Stomach (tissue), 9 donors: ENCODE results near the gene DPT. TPM values are rescaled to one million over a fixed set of nuclear protein-coding genes. Genes with fewer than 3 reads are reported as not detected.

Experiments
- DNase-seq, 2 donors: peaks; one replicate each; pipeline versions ENCODE4 v3.0.0 to v3.0.0-alpha.2; 2013 to 2019
- H3K27ac ChIP-seq, 5 donors: fragments of 200-600 bp in 4 of 5; sonication (generic) in 4 of 5; one replicate each; pipeline ENCODE4 v1.5.1; 2013 to 2019; ENCODE audit warnings: mild to moderate bottlenecking in 1 of 5, moderate library complexity in 1 of 5
- H3K27me3 ChIP-seq, 3 donors: fragments of 200-600 bp; sonication (generic); one replicate each; pipeline ENCODE4 v1.5.1; 2017 to 2019; ENCODE audit warnings: mixed run types in 1 of 3
- H3K36me3 ChIP-seq, 4 donors: fragments of 200-600 bp; sonication (generic); 1 replicate in 3 of 4; 2 replicates in 1 of 4; pipeline ENCODE4 v1.5.1; 2016 to 2019
- H3K4me1 ChIP-seq, 4 donors: fragments of 200-600 bp; sonication (generic); one replicate each; pipeline ENCODE4 v1.5.1; 2016 to 2019
- H3K4me3 ChIP-seq, 4 donors: fragments of 200-600 bp; sonication (generic) in 3 of 4; one replicate each; pipeline ENCODE4 v1.5.1; 2016 to 2019; ENCODE audit warnings: mild to moderate bottlenecking in 1 of 4
- H3K9me3 ChIP-seq, 4 donors: fragments of 200-600 bp; sonication (generic); one replicate each; pipeline ENCODE4 v1.5.1; 2016 to 2019
- CTCF ChIP-seq, 7 experiments: fragments of 450-650 bp in 4 of 7; fragments of 200-600 bp in 3 of 7; sonication (generic) in 3 of 7; IDR thresholded peaks; one replicate each; pipeline ENCODE4 v1.5.1; 2016 to 2019; ENCODE audit warnings: antibody characterized with exemption in 7 of 7, control low read depth in 2 of 7, mild to moderate bottlenecking in 1 of 7
- EP300 ChIP-seq: sonication (generic); formaldehyde crosslinking; IDR thresholded peaks from one replicate; pipeline ENCODE4 v1.6.1; 2017; ENCODE audit warnings: antibody characterized with exemption
- POLR2A ChIP-seq, 4 donors: fragments of 450-650 bp; IDR thresholded peaks; one replicate each; pipeline ENCODE4 v1.6.1; 2016; ENCODE audit warnings: antibody characterized with exemption in 4 of 4, control low read depth in 2 of 4, mild to moderate bottlenecking in 1 of 4, moderate library complexity in 1 of 4
- POLR2AphosphoS5 ChIP-seq, 3 donors: sonication (generic); formaldehyde crosslinking; IDR thresholded peaks; one replicate each; pipeline ENCODE4 v1.6.1; 2016; ENCODE audit warnings: antibody characterized with exemption in 3 of 3
- WGBS, 5 donors: extraction: QIAGEN DNeasy Blood & Tissue Kit in 3 of 5; methylation state at CpG; one replicate each; pipeline versions ENCODE4 v1.1.5 to v1.1.7; 2013 to 2018; 5-methylcytosine and 5-hydroxymethylcytosine counted together
- intact Hi-C: fragments of 100-400 bp; cut with DNase I; formaldehyde crosslinking; loops from one replicate; pipeline ENCODE4 v1.15.1; 2023; ENCODE audit warnings: low total_unique reads
- polyA plus RNA-seq, 3 donors: library from polyadenylated mRNA; stranded (reverse); fragments of 200-250 nt; gene quantifications; one replicate each; pipeline ENCODE4 v1.2.3, GENCODE V29; 2013
- total RNA-seq, 5 donors: library from RNA; depleted of rRNA; stranded (reverse); fragments of >200 nt; gene quantifications; one replicate each; pipeline versions ENCODE4 v1.1.0 to v1.2.3, GENCODE V29; 2014 to 2016
- donor health status: healthy with polysubstance abuse.
- donor health status: Bipolar disorder and iron deficiency.
- donor health status: healthy.

The DPT gene
- total and polyA plus RNA-seq, 8 donors = 20.1 to 86.7 (median 47.1) TPM

GRCh38 chr1:168676861-168677260 lies 52.1 kb downstream of the DPT start:
- Histone ChIP-seq H3K4me3 (no peak overlapping the region), H3K27ac (no peak overlapping the region), H3K27me3 (no peaks in the 10 kb centered on the region), H3K9me3 (peaks cover 0 to 7% (median 0%) of the 10 kb centered on the region in 4 donors), H3K36me3 (no peaks in the 10 kb centered on the region), H3K4me1 (no peaks in the 10 kb centered on the region)
- no peak for DNase-seq
- TF ChIP-seq POLR2A (IDR thresholded peaks at IDR 0.05) (no peak), EP300 (no peak), CTCF (IDR thresholded peaks at IDR 0.05) (no peak), POLR2AphosphoS5 (IDR thresholded peaks at IDR 0.05) (no peak)
- intact Hi-C loops = no loop called here
- WGBS, 5 donors = 88 to 100% (median 91%) methylated on average over 1 of the region's 1 CpG

GRCh38 chr1:168676029-168676812 lies 52.8 kb downstream of the DPT start:
- no peak overlapping the region for H3K4me3 ChIP-seq
- no peaks in the 10 kb centered on the region for H3K36me3 ChIP-seq
- H3K27ac ChIP-seq = no peak overlapping the region
- DNase-seq = no peak
- intact Hi-C loops = no loop called here
- TF ChIP-seq EP300 = no peak
- no peak for TF ChIP-seq POLR2A (IDR thresholded peaks at IDR 0.05)
- no peak for TF ChIP-seq CTCF (IDR thresholded peaks at IDR 0.05)
- TF ChIP-seq POLR2AphosphoS5 (IDR thresholded peaks at IDR 0.05) = no peak
- peaks cover 0 to 8% (median 0%) of the 10 kb centered on the region in 4 donors for H3K9me3 ChIP-seq
- no peaks in the 10 kb centered on the region for H3K4me1 ChIP-seq
- 77 to 83% (median 80%) methylated on average over 6 of the region's 6 CpGs for WGBS, 5 donors
- H3K27me3 ChIP-seq = no peaks in the 10 kb centered on the region

- 75 to 87% (median 84%) methylated on average over 2 of the region's 2 CpGs for WGBS, 5 donors
- peaks cover 0 to 8% (median 0%) of the 10 kb centered on the region in 4 donors for H3K9me3 ChIP-seq
- H3K36me3 ChIP-seq = no peaks in the 10 kb centered on the region
- DNase-seq = no peak
- H3K27ac ChIP-seq = no peak overlapping the region
- H3K27me3 ChIP-seq = no peaks in the 10 kb centered on the region
- H3K4me1 ChIP-seq = no peaks in the 10 kb centered on the region
- TF ChIP-seq POLR2AphosphoS5 (IDR thresholded peaks at IDR 0.05) (no peak), EP300 (no peak), POLR2A (IDR thresholded peaks at IDR 0.05) (no peak), CTCF (IDR thresholded peaks at IDR 0.05) (no peak)
- no peak overlapping the region for H3K4me3 ChIP-seq
- intact Hi-C loops = no loop called here
These were observed 54.9 kb downstream of the DPT start for GRCh38 chr1:168673974-168674683.

GRCh38 chr1:168672278-168672677 lies 56.7 kb downstream of the DPT start:
- intact Hi-C loops = no loop called here

More at GRCh38 chr1:168672278-168672677, 56.7 kb downstream of the DPT start:
- no peaks in the 10 kb centered on the region for H3K36me3 ChIP-seq
- no peak for DNase-seq
- H3K4me3 ChIP-seq = no peak overlapping the region
- no peak for TF ChIP-seq POLR2AphosphoS5 (IDR thresholded peaks at IDR 0.05)
- no peak for TF ChIP-seq POLR2A (IDR thresholded peaks at IDR 0.05)
- no peak for TF ChIP-seq CTCF (IDR thresholded peaks at IDR 0.05)
- TF ChIP-seq EP300 = no peak
- H3K9me3 ChIP-seq = peaks cover 0 to 8% (median 0%) of the 10 kb centered on the region in 4 donors
- H3K4me1 ChIP-seq = no peaks in the 10 kb centered on the region
- WGBS, 5 donors = 91 to 100% (median 100%) methylated on average over 1 of the region's 1 CpG
- H3K27ac ChIP-seq = no peak overlapping the region
- H3K27me3 ChIP-seq = no peaks in the 10 kb centered on the region
